ENCODE measurements around the gene LRRC56.

The LRRC56 gene, protein sequence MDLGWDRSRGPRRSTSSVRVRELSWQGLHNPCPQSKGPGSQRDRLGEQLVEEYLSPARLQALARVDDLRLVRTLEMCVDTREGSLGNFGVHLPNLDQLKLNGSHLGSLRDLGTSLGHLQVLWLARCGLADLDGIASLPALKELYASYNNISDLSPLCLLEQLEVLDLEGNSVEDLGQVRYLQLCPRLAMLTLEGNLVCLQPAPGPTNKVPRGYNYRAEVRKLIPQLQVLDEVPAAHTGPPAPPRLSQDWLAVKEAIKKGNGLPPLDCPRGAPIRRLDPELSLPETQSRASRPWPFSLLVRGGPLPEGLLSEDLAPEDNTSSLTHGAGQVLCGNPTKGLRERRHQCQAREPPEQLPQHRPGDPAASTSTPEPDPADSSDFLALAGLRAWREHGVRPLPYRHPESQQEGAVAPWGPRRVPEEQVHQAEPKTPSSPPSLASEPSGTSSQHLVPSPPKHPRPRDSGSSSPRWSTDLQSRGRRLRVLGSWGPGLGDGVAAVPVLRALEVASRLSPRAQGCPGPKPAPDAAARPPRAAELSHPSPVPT

DNA sequence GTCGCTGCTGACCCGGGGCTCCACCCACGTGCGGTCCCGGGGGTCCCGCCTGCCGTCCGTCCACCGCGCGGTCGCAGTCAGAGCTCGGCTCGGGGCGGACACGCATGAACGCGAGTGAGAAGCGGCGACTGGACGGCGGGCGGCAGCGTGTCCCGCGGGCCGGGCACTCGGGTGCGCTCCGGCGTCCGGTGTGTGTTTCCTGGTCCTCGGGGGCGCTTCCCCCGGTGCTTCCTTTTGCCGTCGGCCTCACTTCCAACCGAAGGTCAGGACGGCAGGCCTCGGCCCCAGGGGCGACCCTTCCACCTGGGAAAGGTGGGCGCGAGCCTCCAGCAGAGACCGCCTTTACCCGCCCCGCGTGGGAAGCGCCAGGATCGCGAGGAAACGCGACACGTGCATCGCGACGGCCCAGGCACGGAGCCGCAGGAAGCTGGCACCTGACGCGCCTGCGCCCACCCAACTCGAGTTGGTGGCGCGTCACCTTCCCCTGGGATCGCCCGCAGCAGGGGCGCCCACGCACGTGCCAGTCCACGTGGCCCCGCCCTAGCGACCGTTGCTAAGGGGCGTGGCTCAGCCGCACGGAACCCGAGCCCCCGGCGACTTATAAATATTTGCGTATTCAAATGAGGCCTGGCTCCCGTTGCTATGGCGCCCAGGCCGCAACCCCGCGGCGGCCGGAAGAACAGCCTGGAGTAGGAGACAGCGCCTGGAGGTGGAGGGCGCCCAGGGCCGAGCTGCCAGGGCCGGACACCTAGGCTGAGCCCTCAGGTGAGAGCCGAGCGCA lies at the start of gene LRRC56:
Gene LRRC56, plus strand, starts transcription at position 687 of the 781 bp plus-strand sequence. CDS start 3,158 bp downstream, outside the sequence.
- DNase-seq (ENCODE audit: low read depth), result peak; percentile 13

DNA sequence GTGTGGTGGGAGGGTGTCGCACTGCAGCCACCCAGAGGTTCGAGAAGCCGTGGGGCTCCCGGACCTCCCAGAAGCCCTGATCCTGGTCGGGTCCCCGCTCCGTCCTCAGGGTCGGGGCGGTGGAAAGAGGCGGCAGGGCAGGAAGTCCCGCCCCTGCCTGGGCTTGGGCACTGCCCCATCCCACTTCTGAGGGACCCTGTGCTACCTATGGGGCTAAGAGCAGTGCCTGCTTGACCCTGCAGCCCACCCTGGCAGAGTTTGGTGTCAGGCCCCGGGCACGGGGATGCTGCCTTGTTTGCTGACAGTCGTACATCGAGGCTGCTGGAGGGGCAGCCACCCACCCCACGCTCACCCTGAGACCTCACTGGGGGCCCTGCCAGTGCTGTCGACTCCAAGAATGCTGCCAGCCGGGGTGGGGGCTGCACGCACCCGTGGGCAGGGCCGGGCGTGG lies 49.7 kb upstream of the LRRC56 start:
- no peak for DNase-seq (ENCODE audit: low read depth)

DNA sequence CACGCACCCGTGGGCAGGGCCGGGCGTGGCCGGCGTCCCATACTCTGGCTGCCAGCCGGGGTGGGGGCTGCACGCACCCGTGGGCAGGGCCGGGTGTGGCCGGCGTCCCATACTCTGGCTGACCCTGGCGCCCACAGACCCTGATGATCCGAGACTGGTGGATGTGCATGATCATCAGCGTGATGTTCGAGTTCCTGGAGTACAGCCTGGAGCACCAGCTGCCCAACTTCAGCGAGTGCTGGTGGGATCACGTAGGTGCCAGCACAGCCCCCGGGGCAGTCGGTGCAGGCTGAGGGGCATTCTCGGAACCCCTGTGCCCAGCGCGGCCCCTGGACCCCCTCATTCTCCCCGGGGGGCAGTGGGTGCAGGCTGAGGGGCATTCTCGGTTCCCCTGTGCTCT lies 49.3 kb upstream of the LRRC56 start:
- DNase-seq (ENCODE audit: low read depth), result no peak

DNA sequence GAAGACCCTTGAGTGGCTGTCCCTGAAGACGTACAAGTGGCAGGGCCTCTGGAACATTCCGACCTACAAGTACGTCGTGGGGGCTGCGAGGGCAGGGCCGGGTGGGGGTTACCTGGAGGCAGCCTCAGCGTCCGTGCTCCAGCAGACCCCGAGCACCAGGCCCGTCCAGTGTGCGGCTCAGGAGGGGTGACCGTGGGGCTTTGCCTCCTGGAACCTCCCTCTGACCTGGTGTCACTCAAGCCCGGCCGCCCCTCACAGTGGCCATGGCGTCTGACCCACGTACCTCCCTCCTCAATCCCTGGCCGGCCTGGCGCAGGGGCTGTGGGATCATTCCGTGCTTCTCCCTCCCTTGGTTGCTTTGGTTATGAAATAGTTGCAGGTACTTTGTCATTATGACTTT lies 48.7 kb upstream of the LRRC56 start:
- no peak for DNase-seq (ENCODE audit: low read depth)

DNA sequence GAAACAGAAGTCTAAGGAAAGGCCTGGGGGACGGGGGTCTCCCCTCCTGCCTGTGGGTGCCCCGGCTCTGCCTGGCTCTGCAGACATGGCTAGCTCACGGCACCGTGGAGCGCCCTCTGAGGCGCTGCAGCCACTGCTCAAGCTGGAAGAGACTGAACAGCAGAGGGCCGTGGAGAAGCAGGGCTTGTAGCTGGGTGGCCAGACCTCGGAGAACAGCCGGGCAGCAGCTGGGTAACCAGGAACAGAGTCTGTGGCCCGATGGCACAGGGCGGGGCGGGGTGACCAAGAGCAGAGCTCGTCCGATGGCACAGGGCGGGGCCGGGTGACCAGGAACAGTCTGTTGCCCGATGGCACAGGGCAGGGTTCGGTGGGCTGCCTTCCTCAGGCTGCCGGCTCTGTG lies 48.3 kb upstream of the LRRC56 start:
- DNase-seq (ENCODE audit: low read depth), result no peak

DNA sequence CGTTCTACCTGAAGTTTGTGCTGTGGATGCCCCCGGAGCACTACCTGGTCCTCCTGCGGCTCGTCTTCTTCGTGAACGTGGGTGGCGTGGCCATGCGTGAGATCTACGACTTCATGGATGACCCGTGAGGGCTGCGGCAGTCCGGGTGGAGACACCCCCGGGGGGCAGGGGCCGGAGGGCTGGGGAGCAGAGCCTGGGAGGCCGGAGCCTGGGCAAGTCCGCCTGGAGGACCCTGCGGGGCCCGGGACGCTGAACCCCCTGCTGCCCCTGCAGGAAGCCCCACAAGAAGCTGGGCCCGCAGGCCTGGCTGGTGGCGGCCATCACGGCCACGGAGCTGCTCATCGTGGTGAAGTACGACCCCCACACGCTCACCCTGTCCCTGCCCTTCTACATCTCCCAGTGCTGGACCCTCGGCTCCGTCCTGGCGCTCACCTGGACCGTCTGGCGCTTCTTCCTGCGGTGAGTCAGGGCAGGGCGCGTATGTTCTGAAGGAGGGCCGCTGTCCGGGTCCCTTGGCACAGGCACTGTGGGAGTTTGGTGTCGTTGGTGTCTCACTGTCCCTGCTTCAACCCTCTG lies 47.6 kb upstream of the LRRC56 start:
- DNase-seq (ENCODE audit: low read depth), result no peak

DNA sequence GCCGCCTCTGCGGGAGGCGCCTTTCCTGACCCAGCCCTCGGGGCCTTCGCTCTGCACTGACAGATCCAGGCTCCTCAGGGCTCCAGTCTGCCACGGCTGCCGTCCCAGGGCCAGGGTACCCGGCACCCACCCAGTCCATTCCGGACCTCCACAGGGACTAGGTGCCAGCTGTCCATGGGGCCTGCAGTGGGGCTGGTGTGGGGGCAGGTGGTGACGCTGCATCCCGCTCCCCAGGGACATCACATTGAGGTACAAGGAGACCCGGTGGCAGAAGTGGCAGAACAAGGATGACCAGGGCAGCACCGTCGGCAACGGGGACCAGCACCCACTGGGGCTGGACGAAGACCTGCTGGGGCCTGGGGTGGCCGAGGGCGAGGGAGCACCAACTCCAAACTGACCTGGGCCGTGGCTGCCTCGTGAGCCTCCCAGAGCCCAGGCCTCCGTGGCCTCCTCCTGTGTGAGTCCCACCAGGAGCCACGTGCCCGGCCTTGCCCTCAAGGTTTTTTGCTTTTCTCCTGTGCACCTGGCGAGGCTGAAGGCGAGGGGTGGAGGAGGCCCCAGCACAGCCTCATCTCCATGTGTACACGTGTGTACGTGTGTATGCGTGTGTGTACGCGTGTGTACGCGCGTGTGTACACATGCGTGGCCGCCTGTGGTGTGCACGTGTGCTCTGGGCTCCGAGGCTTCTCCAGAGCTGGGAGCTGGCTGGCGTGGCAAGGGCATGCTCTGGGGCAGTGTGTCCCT lies 47.0 kb upstream of the LRRC56 start:
- DNase-seq (ENCODE audit: low read depth), result no peak

DNA sequence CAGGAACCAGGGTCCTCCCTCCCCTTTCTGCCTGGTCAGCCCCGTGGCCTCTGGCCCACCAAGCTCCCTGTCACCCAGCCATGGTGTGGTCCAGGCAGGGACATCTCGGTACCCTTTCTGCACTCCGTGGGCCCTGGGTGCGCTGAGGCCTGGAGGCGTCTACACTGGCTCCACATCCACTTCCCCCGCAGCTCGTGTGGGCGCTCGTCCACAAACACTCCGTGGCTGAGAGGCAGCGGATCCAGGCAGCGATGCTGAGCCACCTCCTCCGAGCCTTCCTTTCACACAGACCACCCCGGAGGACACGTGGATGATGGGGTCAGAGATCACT lies 46.4 kb upstream of the LRRC56 start:
- DNase-seq (ENCODE audit: low read depth), result no peak

DNA sequence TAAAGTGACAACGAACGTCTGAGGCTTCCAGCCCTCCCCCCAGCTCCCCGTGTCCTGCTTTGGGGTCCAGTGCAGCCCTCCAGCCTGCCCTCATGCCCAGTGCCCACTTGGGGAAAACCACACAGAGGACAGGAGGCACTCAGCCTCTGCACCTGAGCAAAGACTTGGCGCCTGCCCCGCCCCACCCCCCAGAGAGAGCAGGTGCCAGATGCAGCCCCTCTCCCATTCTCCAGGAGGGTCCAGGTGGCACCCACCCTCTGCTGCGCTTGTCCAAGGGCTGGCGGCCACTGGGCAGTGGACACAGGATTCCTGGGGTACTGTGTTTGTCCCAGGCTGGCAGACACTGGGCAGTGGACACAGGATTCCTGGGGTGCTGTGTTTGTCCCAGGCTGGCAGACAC lies 46.0 kb upstream of the LRRC56 start:
- DNase-seq (ENCODE audit: low read depth), result no peak

DNA sequence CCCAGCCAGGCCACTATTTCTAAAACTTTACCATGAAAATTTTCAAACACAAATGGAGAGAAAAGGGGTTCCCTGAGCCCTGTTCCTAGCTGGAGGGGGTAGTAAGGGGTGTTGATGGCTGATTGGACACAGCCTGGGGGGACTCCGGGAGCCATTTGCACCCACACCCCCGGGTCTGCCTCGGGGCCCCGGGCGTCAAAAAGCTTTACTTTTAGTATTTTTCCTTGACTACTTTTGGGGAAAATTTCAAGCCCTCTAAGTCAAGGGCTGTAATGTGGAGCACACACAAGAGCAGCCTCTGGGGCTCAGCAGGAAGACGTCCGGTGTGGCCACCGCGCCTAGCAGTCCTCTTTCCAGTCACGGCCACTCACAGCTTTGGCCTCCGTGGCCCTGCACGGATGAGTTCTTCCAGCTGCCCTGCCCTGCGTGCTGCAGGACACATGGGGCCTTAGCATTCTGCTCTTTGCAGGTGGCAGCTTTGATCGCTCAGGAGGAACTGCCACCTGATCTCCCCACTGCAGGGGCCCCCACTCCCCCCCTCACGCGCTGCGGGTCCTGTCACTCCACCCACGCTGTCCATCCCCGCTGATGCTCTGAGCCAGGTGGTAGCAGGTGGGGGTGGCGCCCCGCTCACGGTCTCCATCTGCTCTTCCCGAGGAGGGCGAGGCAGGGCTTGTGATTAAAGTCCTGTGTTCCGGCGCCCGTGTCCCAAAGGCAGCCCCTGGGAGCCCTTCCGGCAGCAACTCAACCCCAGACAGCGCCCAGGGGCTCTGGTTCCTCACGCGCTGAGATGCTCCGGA lies 44.7 kb upstream of the LRRC56 start:
- DNase-seq (ENCODE audit: low read depth), result no peak

DNA sequence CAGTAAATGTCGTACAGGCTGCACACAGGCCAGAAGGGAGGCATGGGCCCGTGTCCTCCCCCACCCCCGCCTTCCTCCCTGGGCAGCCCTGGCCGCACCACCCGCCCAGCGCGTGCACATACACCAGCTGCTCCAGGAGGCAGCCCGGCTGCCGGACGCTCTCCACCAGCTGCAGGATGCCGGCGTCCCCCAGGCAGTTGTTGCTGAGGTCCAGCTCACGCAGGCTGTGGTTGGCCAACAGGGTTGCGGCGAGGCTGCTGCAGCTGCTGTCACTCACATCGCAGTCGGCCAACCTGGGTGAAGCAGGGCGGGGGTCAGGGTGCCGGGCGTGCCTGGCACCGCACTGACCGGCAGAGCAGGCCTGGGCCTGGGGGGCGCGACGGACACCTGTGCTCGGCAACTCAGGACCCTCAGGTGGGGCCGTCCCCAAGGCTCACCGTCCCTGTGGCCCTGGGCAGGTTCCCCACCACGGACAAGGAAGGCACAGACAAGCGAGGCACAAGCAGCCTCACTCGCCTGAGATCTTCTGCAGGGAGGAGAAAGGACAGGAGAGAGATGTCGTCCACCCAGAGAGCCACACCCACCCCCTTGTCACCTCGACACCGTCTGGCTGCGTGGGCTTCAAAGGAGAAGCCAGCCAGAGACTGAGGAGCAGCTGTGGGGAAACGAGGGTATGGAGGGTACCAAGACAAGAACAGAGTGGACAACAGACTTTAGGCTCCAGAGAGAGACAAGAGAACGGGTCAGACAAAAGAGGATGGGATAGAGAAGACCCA lies 42.4 kb upstream of the LRRC56 start:
- no peak for DNase-seq (ENCODE audit: low read depth)

DNA sequence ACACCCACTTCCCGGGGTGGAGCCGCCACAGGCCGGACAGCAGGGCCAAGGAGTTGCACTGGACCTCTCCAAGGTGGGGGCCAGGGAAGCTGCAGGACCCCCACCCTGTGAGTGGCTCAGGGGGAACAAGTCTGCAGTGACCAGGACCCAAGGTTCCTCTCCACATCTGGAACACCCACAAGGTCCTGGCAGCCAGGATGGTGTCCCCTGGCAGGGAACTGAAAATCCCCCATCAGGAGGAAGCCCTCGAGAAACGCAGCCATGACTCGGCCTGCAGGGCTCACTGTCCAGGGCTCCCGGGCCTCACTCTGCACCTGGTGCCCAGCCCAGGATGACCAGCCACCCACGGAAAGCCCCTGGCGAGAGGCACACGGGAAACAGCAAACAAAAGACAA lies 41.8 kb upstream of the LRRC56 start:
- no peak for DNase-seq (ENCODE audit: low read depth)

DNA sequence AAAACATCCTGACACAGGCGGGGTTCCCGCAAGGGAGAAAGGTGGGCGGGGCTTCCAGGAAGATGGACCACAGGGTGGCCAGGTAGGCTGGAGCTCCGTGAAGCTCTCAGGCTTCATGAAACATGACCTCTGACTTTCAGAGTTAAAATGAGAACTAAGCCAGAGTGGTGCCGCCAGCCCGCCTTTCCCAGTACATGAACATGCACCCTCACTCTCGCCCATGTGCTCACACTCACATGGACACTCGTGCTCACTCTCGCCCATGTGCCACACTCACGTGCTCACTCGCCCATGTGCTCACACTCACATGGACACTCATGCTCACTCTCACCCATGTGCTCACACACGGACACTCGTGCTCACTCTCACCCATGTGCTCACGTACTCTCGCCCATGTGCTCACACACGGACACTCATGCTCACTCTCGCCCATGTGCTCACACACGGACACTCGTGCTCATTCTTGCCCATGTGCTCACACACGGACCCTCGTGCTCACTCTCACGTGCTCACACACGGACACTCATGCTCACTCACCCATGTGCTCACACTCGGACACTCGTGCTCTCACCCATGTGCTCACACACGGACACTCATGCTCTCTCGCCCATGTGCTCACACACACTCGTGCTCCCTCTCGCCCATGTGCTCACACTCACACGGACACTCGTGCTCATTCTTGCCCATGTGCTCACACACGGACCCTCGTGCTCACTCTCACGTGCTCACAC lies 40.3 kb upstream of the LRRC56 start:
- DNase-seq (ENCODE audit: low read depth), result no peak

DNA sequence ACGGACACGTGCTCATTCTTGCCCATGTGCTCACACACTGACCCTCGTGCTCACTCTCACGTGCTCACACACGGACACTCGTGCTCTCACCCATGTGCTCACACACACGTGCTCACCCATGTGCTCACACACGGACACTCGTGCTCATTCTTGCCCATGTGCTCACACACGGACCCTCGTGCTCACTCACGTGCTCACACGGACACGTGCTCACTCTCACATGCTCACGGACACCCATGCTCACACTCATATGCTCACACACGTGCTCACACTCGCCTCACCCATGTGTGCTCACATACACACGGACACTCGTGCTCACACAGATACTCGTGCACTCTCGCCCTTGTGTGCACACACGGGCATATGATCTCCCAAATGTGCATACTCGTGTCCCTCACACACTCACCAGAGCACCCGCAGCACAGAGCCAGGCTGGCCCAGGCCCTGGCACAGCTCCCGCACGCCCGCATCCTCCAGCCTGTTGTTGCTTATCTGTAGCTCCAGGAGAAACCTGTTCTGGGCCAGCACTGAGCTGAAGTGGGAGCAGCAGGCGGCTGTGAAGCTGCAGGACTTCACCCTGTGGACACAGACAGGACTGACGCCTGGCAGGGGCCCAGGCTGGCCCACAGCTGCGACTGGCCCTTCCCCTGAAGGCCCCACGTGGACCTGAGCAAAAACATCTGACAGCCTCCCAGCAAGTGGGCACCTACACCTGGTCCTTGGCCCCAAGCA lies 39.6 kb upstream of the LRRC56 start:
- DNase-seq (ENCODE audit: low read depth), result no peak

DNA sequence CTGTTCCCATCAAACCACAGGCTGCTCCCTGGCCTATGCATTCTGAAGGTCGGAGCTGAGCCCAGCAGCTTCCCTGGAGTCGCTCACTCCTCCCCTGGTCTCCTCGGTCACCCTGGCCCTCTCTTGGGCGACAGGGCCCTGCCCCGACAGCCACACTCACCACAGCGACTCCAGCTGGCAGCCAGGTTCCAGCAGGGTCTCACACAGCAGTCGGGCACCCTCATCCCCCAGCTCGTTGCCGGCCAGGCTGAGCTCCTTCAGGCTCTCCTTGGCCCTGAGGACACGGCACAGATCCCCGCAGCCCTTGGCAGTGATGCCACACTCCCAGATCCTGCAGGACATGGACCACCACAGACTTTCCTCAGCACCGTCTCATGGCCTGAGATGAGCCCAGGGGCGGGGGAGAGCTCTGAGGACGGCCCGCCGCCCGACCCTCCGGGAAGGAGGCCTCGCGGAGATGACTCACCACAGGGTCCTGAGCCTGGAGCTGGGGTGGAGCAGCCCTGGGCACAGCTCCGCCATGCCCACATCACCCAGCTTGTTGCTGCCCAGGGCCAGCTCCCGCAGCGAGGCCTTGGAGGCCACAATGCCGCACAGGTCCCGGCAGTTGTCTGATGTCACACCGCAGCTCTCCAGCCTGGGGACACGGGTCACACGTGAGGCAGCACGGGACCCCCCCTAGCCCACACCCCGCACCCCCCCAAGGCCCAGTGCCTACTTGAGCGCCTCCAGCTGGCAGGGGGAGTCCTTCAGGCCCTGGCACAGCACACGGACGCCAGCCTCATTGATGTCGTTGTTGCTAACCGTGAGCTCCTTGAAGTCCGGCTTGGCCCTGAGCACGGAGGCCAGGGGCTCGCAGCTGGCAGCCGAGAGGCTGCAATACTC lies 38.8 kb upstream of the LRRC56 start:
- DNase-seq (ENCODE audit: low read depth), result no peak

DNA sequence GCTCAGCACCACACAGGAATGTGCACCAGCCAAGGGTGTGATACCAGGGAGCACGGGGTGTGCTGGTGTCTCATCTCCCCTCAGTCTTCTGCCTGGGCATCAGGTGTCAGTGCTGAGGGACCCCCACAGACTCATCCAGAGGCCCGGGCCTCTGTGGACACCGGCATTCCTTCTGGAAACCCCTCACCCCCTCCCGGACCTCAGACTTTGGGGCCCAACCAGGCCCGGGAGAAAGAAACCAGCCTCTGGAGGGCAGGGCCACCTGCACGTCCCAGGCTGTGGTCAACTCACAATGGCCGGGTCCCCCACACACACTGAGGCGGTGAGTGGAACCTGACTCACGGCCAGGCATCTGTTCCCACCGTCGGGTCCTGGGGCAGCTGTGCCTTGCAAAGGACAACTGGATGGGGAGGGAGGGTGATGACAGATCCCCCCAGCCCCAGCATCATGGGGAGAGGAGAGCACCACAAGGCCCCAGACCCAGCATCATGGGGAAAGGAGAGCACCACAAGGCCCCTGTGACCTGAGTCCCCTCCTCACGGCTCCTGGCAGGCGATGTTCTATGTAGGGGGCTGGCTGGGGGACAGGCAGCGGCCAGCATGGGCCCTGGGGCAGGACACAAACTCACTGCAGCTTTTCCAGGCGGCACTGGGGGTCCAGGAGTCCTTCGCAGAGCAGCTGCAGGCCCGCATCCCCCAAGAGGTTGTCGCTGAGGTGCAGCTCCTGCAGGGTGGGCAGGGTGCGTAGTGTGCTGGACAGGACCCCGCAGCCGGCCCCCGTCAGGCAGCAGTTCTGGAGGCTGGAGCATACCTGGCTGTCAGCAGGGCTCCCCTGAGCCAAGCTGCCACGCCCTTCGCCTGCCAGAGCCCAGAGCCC lies 37.9 kb upstream of the LRRC56 start:
- DNase-seq (ENCODE audit: low read depth), result no peak
